Ishikawa (cell line): ENCODE measurements around the gene AGPAT2.

Experiments
- CEBPB ChIP-seq: IDR thresholded peaks from 2 replicates; pipeline ENCODE4 v1.6.1; 2012
- CREB1 ChIP-seq: IDR thresholded peaks from 2 replicates; pipeline ENCODE4 v1.6.1; 2012; ENCODE audit warnings: low read depth
- EGR1 ChIP-seq: IDR thresholded peaks from 2 replicates; pipeline ENCODE4 v1.6.1; 2012
- EP300 ChIP-seq: IDR thresholded peaks from 2 replicates; pipeline ENCODE4 v1.6.1; 2012; ENCODE audit warnings: borderline replicate concordance
- FOXM1 ChIP-seq: IDR thresholded peaks from 2 replicates; pipeline ENCODE4 v1.6.1; 2012; ENCODE audit warnings: low read depth, borderline replicate concordance
- NFIC ChIP-seq: IDR thresholded peaks from 2 replicates; pipeline ENCODE4 v1.6.1; 2012
- RAD21 ChIP-seq: IDR thresholded peaks from 2 replicates; pipeline ENCODE4 v1.6.1; 2012; ENCODE audit warnings: low read depth
- TAF1 ChIP-seq: IDR thresholded peaks from 2 replicates; pipeline ENCODE4 v1.6.1; 2012; ENCODE audit warnings: low read depth, mild to moderate bottlenecking
- TCF12 ChIP-seq: IDR thresholded peaks from 2 replicates; pipeline ENCODE4 v1.6.1; 2012; ENCODE audit warnings: low read depth
- TEAD4 ChIP-seq: IDR thresholded peaks from 2 replicates; pipeline ENCODE4 v1.6.1; 2012
- YY1 ChIP-seq: IDR thresholded peaks from 2 replicates; pipeline ENCODE4 v1.6.1; 2012; ENCODE audit warnings: low read depth
- ZBTB7A ChIP-seq: IDR thresholded peaks from 2 replicates; pipeline ENCODE4 v1.6.1; 2012; ENCODE audit warnings: low read depth
- TF ChIP-seq, protein P1 (sequence below): IDR thresholded peaks from 2 replicates; pipeline ENCODE4 v1.6.1; 2012
- TF ChIP-seq, protein P2 (sequence below): IDR thresholded peaks from 2 replicates; pipeline ENCODE4 v1.6.1; 2012; ENCODE audit warnings: low read depth, mild to moderate bottlenecking
- TF ChIP-seq, protein P3 (sequence below): IDR thresholded peaks from 2 replicates; pipeline ENCODE4 v1.6.1; 2012

Gene AGPAT2

DNA sequence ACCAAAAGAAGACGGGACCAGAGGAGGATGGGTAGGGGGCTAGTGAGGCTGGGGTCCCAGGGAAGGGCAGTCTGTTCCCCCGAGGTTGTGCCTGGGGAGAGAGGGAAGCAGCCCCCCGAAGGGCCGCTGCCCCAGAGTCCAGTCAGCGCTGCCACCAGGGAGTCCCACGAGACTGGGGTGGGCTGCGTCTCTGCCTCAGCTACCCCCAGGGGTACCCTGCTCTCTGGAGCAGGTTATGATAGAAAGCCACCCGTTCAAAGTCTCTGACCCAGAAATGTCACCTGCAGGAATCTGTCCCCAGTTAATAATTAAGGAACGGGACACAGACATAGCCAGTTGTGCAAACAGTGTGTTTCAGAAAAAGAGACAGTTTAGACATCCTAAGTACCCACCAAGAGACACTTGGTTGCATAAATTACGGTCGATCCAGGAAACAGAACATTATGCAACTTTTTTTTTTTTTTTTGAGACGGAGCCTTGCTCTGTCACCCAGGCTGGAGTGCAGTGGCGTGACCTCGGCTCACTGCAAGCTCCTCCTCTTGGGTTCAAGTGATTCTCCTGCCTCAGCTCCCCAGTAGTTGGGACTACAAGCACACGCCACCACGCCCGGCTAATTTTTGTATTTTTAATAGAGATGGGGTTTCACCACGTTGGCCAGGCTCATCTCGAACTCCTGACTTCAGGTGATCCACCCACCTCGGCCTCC, 10.7 kb upstream of the AGPAT2 start:
- TF ChIP-seq TCF12: no peak
- no peak for TF ChIP-seq NFIC
- no peak for TF ChIP-seq YY1
- TF ChIP-seq CREB1: no peak
- no peak for TF ChIP-seq RAD21
- no peak for TF ChIP-seq CEBPB
- TF ChIP-seq TEAD4: no peak
- no peak for TF ChIP-seq TAF1
- no peak for TF ChIP-seq EP300
- TF ChIP-seq, protein P1, sequence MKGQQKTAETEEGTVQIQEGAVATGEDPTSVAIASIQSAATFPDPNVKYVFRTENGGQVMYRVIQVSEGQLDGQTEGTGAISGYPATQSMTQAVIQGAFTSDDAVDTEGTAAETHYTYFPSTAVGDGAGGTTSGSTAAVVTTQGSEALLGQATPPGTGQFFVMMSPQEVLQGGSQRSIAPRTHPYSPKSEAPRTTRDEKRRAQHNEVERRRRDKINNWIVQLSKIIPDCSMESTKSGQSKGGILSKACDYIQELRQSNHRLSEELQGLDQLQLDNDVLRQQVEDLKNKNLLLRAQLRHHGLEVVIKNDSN: no peak
- no peak for TF ChIP-seq FOXM1
- TF ChIP-seq ZBTB7A: no peak
- TF ChIP-seq, protein P2, sequence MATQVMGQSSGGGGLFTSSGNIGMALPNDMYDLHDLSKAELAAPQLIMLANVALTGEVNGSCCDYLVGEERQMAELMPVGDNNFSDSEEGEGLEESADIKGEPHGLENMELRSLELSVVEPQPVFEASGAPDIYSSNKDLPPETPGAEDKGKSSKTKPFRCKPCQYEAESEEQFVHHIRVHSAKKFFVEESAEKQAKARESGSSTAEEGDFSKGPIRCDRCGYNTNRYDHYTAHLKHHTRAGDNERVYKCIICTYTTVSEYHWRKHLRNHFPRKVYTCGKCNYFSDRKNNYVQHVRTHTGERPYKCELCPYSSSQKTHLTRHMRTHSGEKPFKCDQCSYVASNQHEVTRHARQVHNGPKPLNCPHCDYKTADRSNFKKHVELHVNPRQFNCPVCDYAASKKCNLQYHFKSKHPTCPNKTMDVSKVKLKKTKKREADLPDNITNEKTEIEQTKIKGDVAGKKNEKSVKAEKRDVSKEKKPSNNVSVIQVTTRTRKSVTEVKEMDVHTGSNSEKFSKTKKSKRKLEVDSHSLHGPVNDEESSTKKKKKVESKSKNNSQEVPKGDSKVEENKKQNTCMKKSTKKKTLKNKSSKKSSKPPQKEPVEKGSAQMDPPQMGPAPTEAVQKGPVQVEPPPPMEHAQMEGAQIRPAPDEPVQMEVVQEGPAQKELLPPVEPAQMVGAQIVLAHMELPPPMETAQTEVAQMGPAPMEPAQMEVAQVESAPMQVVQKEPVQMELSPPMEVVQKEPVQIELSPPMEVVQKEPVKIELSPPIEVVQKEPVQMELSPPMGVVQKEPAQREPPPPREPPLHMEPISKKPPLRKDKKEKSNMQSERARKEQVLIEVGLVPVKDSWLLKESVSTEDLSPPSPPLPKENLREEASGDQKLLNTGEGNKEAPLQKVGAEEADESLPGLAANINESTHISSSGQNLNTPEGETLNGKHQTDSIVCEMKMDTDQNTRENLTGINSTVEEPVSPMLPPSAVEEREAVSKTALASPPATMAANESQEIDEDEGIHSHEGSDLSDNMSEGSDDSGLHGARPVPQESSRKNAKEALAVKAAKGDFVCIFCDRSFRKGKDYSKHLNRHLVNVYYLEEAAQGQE: no peak
- no peak for TF ChIP-seq EGR1
- TF ChIP-seq, protein P3, sequence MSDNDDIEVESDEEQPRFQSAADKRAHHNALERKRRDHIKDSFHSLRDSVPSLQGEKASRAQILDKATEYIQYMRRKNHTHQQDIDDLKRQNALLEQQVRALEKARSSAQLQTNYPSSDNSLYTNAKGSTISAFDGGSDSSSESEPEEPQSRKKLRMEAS: no peak

DNA sequence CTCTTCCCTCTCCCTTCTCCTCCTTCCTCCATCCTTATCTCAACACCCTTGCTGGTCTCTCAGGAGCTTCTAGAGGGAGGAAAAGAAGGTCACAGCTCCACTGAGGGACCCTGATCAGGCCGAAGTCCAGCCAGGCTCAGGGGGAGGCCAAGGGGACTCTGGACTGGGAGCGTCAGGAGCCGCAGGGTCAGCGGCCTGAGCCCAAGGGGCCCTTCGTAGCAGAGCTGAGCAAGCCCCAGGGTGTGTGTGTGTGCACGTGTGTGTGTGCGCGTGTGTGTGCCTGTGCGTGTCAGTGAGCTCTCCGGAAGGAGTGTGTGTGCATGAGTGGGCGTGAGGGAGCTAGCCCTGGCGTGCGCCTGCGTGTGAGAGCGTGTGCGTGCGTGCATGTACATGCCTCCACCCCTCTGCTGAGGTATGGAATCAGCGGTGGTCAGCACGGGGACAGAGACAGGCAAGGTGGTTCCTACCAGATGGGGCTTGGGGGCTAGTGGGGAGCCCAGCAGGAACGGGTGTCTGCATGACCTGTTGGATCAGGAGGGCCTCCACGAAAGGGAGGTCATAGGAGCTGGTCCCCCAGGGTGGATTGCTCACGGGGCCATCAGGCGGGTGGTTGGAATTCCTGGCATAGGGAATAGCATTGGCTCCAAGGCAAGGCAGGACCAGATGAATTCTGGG, 10.0 kb upstream of the AGPAT2 start:
- TF ChIP-seq RAD21 (no peak), CEBPB (no peak), NFIC (no peak), TAF1 (no peak), TEAD4 (no peak), EGR1 (no peak), TCF12 (no peak), EP300 (no peak), FOXM1 (no peak), YY1 (no peak), CREB1 (no peak), ZBTB7A (no peak)
- TF ChIP-seq, protein P1: no peak
- TF ChIP-seq, protein P2: no peak
- TF ChIP-seq, protein P3: no peak

DNA sequence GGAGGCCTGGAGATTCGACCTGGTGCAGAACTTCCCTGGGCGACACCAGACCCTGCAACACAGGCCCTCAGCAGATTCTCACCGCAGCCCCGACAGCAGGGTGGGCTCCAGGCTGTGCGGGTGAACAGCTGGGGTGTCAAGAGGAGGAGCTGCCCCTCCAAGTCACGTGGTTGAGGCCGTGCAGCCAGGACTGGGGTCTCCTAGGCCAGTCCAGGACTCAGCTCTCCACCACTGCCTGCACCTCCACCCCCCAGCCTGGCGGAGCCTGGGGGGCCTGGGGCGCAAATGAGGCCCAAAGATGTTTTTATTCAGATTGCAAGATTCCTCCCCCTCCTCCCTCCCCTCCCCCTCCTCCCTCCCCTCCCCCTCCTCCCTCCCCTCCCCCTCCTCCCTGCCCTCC, 9.2 kb upstream of the AGPAT2 start:
- TF ChIP-seq, protein P3: no peak
- TF ChIP-seq EP300 (no peak), CREB1 (no peak), TAF1 (no peak), RAD21 (no peak), NFIC (no peak), TCF12 (no peak), EGR1 (no peak)
- TF ChIP-seq, protein P2: no peak
- TF ChIP-seq, protein P1: no peak; the same call in 1 of the 2 replicates
